ENCODE results near the gene PCSK1N. TPM values are rescaled to one million over a fixed set of nuclear protein-coding genes. Genes with fewer than 3 reads are reported as not detected.

The PCSK1N gene
- total RNA-seq, 3 donors from 2014 or later (not counting 1 experiment from before 2014, with no cell fraction given), result 0.35 to 0.89 TPM; not detected in 1

DNA sequence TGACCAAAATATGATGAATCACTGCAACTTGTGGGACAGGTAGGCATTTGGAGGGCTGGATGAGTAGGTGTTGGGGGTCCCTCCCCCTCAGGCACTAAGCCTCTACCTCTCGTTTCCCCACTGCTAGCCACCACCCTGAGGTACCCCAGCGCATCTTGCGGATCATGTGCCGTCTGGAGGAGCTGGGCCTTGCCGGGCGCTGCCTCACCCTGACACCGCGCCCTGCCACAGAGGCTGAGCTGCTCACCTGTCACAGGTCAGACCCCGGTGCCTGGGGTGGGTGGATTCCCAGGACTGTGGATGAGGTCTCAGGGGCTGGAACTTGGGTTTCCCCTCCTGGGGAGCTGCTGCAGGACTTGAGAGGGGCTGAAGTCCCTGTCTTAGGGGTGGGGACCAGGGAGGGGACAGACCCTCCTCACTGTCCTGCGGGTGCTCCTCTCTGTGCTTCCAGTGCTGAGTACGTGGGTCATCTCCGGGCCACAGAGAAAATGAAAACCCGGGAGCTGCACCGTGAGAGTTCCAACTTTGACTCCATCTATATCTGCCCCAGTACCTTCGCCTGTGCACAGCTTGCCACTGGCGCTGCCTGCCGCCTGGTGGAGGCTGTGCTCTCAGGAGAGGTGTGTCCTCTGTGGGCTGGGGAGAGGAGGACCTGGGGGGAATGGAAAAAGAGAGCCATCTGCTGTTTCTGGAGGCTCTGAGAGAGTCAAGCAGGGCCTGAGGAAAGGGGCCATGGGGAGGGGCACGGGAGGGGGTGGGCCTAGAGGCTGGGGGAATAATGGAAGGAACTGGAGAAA lies 19.2 kb downstream of the PCSK1N start:
- TF ChIP-seq, protein P1, sequence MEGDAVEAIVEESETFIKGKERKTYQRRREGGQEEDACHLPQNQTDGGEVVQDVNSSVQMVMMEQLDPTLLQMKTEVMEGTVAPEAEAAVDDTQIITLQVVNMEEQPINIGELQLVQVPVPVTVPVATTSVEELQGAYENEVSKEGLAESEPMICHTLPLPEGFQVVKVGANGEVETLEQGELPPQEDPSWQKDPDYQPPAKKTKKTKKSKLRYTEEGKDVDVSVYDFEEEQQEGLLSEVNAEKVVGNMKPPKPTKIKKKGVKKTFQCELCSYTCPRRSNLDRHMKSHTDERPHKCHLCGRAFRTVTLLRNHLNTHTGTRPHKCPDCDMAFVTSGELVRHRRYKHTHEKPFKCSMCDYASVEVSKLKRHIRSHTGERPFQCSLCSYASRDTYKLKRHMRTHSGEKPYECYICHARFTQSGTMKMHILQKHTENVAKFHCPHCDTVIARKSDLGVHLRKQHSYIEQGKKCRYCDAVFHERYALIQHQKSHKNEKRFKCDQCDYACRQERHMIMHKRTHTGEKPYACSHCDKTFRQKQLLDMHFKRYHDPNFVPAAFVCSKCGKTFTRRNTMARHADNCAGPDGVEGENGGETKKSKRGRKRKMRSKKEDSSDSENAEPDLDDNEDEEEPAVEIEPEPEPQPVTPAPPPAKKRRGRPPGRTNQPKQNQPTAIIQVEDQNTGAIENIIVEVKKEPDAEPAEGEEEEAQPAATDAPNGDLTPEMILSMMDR (IDR thresholded peaks at IDR 0.05), result no peak
- H3K27me3 ChIP-seq (ENCODE audit: control insufficient read depth, insufficient read depth, low read length), result no peaks in the 10 kb centered on the region
- Mint-ChIP-seq H3K9me3 (no peaks in the 10 kb centered on the region), H3K4me1 (peaks cover 0 to 13% of the 10 kb centered on the region in 2 donors), H3K36me3 (no peaks in the 10 kb centered on the region), H3K27ac (no peak overlapping the region), H3K4me3 (no peak overlapping the region), H3K27me3 (ENCODE audit: low read depth in 2 of 2) (no peaks in the 10 kb centered on the region)
- no peak overlapping the region for H3K27ac ChIP-seq (ENCODE audit: low read length)
- 96% methylated on average over 17 of the region's 18 CpGs for WGBS (ENCODE audit: insufficient coverage)
- DNase-seq (no peak), ATAC-seq (no peak)
- no peaks in the 10 kb centered on the region for H3K9me3 ChIP-seq (ENCODE audit: control insufficient read depth, insufficient read depth, low read length)
- no peak overlapping the region for H3K4me3 ChIP-seq (ENCODE audit: low read length)
- no peaks in the 10 kb centered on the region for H3K4me1 ChIP-seq (ENCODE audit: control insufficient read depth, insufficient read depth, low read length)
- H3K36me3 ChIP-seq (ENCODE audit: control insufficient read depth, insufficient read depth, low read length), result peaks cover 7% of the 10 kb centered on the region
- intact Hi-C loops (cut with micrococcal nuclease), result no loop called here

DNA sequence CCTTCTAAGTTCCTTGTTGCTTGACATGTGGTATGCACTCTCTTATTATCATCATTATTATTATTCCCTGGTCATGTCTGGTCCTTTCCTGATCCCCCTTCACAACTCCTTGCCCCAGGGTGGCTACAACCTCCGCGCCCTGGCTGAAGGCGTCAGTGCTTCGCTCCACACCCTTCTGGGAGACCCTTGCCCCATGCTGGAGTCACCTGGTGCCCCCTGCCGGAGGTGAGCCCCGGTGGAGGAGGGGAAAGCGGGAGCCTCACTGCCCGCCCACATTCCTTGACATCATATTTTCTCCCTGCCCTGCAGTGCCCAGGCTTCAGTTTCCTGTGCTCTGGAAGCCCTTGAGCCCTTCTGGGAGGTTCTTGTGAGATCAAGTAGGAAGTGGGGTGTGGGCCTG lies 20.1 kb downstream of the PCSK1N start:
- peaks cover 7% of the 10 kb centered on the region for H3K36me3 ChIP-seq (ENCODE audit: control insufficient read depth, insufficient read depth, low read length)
- H3K9me3 Mint-ChIP-seq, result no peaks in the 10 kb centered on the region

DNA sequence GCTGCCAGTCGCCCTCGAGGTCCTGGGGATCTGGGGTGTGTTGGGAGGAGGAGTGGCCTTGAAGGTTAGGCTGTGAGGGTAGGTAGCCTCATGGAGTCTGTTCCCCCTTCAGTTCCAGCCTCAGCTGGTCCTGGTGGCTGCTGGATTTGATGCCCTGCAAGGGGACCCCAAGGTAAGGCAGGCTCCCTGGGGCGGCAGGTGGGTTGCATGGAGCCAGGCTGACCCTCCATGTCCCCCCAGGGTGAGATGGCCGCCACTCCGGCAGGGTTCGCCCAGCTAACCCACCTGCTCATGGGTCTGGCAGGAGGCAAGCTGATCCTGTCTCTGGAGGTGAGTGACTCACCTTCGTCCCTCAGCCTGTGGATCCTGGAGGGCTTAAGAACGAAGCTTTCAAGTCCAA lies 20.7 kb downstream of the PCSK1N start:
- Mint-ChIP-seq H3K27ac (no peak overlapping the region), H3K36me3 (no peaks in the 10 kb centered on the region), H3K9me3 (no peaks in the 10 kb centered on the region), H3K4me1 (peaks cover 0 to 9% of the 10 kb centered on the region in 2 donors), H3K4me3 (no peak overlapping the region), H3K27me3 (ENCODE audit: low read depth in 2 of 2) (no peaks in the 10 kb centered on the region)
- DNase-seq (no peak), ATAC-seq (no peak)
- TF ChIP-seq, protein P1 (IDR thresholded peaks at IDR 0.05), result no peak
- 95% methylated on average over 8 of the region's 8 CpGs for WGBS (ENCODE audit: insufficient coverage)
- no peak overlapping the region for H3K4me3 ChIP-seq (ENCODE audit: low read length)
- intact Hi-C loops (cut with micrococcal nuclease), result no loop called here
- H3K27me3 ChIP-seq (ENCODE audit: control insufficient read depth, insufficient read depth, low read length), result no peaks in the 10 kb centered on the region
- peaks cover 7% of the 10 kb centered on the region for H3K36me3 ChIP-seq (ENCODE audit: control insufficient read depth, insufficient read depth, low read length)
- no peaks in the 10 kb centered on the region for H3K9me3 ChIP-seq (ENCODE audit: control insufficient read depth, insufficient read depth, low read length)
- H3K4me1 ChIP-seq (ENCODE audit: control insufficient read depth, insufficient read depth, low read length), result no peaks in the 10 kb centered on the region
- no peak overlapping the region for H3K27ac ChIP-seq (ENCODE audit: low read length)

More for the DNA sequence above, 20.1 kb downstream of the PCSK1N start:
- intact Hi-C loops (cut with micrococcal nuclease), result no loop called here
- 97% methylated on average over 6 of the region's 8 CpGs for WGBS (ENCODE audit: insufficient coverage)
- Mint-ChIP-seq H3K27ac (peak overlapping the region in 1 of 2 donors; percentile 45), H3K36me3 (no peaks in the 10 kb centered on the region), H3K4me1 (peaks cover 0 to 13% of the 10 kb centered on the region in 2 donors), H3K27me3 (ENCODE audit: low read depth in 2 of 2) (no peaks in the 10 kb centered on the region), H3K4me3 (no peak overlapping the region)
- H3K27ac ChIP-seq (ENCODE audit: low read length), result no peak overlapping the region
- H3K9me3 ChIP-seq (ENCODE audit: control insufficient read depth, insufficient read depth, low read length), result no peaks in the 10 kb centered on the region
- no peak for ATAC-seq
- no peaks in the 10 kb centered on the region for H3K4me1 ChIP-seq (ENCODE audit: control insufficient read depth, insufficient read depth, low read length)
- no peak for DNase-seq
- H3K27me3 ChIP-seq (ENCODE audit: control insufficient read depth, insufficient read depth, low read length), result no peaks in the 10 kb centered on the region
- TF ChIP-seq, protein P1 (IDR thresholded peaks at IDR 0.05), result no peak
- H3K4me3 ChIP-seq (ENCODE audit: low read length), result no peak overlapping the region
